Measurements from ENCODE around the gene PCDHA4. TPM values are rescaled to one million over a fixed set of nuclear protein-coding genes. Genes with fewer than 3 reads are reported as not detected.

Gene PCDHA4
- total and polyA plus RNA-seq, 2 donors (not counting 1 experiment from before 2014, with no cell fraction given), result 0.42 to 1.2 TPM

DNA sequence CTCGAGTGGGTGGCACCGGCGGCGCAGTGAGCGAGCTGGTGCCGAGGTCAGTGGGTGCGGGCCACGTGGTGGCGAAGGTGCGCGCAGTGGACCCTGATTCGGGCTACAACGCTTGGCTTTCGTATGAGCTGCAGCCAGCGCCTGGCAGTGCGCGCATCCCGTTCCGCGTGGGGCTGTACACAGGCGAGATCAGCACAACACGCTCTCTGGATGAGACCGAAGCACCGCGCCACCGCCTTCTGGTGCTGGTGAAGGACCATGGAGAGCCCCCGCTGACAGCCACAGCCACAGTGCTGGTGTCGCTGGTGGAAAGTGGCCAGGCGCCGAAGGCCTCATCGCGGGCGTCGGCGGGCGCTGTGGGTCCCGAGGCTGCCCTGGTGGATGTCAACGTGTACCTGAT is 16.6 kb downstream of the PCDHA4 start:
- H3K4me2 ChIP-seq (ENCODE audit: extremely low read depth, insufficient read depth, low read length), result no peak overlapping the region
- H3K9me3 ChIP-seq (ENCODE audit: control insufficient read depth, insufficient read depth, low read depth, low read length), result no peaks in the 10 kb centered on the region
- no peak overlapping the region for H3K9ac ChIP-seq (ENCODE audit: insufficient read depth, low read length)
- H3K4me3 ChIP-seq (replicated peaks in 1 of 4; ENCODE audit: control extremely low read depth in 1 of 4, insufficient read depth in 1 of 4, low read depth in 3 of 4, low read length in 4 of 4), result no peak overlapping the region
- no peak overlapping the region for H3K27ac ChIP-seq (ENCODE audit: insufficient read depth, low read length)
- TF ChIP-seq EZH2 (IDR thresholded peaks at IDR 0.05; ENCODE audit: low read length, missing control alignments), result no peak
- no peak for TF ChIP-seq CTCF (conservative IDR thresholded peaks at IDR 0.05 in 1 of 2, IDR thresholded peaks at IDR 0.05 in 1 of 2; ENCODE audit: low read depth in 1 of 2, low read length in 2 of 2)
- no peaks in the 10 kb centered on the region for H4K20me1 ChIP-seq (ENCODE audit: control insufficient read depth, extremely low read depth, insufficient read depth, low read length)
- H3K4me1 ChIP-seq (ENCODE audit: control insufficient read depth, extremely low read depth, insufficient read depth, low read length), result no peaks in the 10 kb centered on the region
- no peak overlapping the region for H2AFZ ChIP-seq (ENCODE audit: low read length)
- no peaks in the 10 kb centered on the region for H3K79me2 ChIP-seq (ENCODE audit: control insufficient read depth, insufficient read depth, low read length)
- no peaks in the 10 kb centered on the region for H3K36me3 ChIP-seq (ENCODE audit: control insufficient read depth, insufficient read depth, low read length)
- no peak for DNase-seq (ENCODE audit: low read depth in 2 of 2)
- H3K27me3 ChIP-seq (ENCODE audit: control insufficient read depth, insufficient read depth, low read length), result no peaks in the 10 kb centered on the region

DNA sequence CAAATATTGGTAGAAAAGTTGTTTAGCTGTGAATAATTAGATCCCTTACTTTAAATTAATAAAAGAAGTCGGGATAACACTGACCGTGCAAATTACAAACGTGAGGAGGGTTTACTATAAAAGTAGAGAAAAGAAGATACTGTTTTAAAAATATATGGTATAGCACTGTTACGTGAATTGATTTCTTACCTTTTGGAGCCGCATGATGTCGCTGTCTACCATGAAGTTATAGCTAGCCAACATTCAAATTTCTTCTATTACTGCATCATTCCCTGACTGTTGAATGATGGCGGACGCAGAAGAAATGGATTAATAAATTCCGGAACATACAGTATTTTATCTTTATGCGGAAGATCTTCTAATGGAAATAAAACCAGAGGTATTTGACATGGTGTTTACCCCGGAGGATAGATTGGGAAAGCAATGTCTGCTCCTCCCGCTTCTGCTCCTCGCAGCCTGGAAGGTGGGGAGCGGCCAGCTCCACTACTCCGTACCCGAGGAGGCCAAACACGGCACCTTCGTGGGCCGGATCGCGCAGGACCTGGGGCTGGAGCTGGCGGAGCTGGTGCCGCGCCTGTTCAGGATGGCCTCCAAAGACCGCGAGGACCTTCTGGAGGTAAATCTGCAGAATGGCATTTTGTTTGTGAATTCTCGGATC is 21.0 kb downstream of the PCDHA4 start, which contains the start of gene PCDHA6:
Gene PCDHA6 (plus strand): TSS at position 257 of the 658 bp plus-strand sequence. CDS start 132 bp downstream, at position 389.
- H3K9ac ChIP-seq (ENCODE audit: insufficient read depth, low read length), result no peak within 1 kb of the TSS
- H3K9me3 ChIP-seq (ENCODE audit: control insufficient read depth, insufficient read depth, low read depth, low read length), result no peaks in the 10 kb centered on the region
- H3K27ac ChIP-seq (ENCODE audit: insufficient read depth, low read length), result no peak within 1 kb of the TSS
- H3K27me3 ChIP-seq (ENCODE audit: control insufficient read depth, insufficient read depth, low read length), result no peaks in the 10 kb centered on the region
- no peak within 1 kb of the TSS for H3K4me2 ChIP-seq (ENCODE audit: extremely low read depth, insufficient read depth, low read length)
- H3K36me3 ChIP-seq (ENCODE audit: control insufficient read depth, insufficient read depth, low read length), result no peaks in the 10 kb centered on the region
- no peaks in the 10 kb centered on the region for H4K20me1 ChIP-seq (ENCODE audit: control insufficient read depth, extremely low read depth, insufficient read depth, low read length)
- peak within 1 kb of the TSS in 1 of 4 experiments; percentile 38 for H3K4me3 ChIP-seq (replicated peaks in 1 of 4; ENCODE audit: control extremely low read depth in 1 of 4, insufficient read depth in 1 of 4, low read depth in 3 of 4, low read length in 4 of 4)
- no peak within 1 kb of the TSS for H2AFZ ChIP-seq (ENCODE audit: low read length)
- no peaks in the 10 kb centered on the region for H3K79me2 ChIP-seq (ENCODE audit: control insufficient read depth, insufficient read depth, low read length)
- no peaks in the 10 kb centered on the region for H3K4me1 ChIP-seq (ENCODE audit: control insufficient read depth, extremely low read depth, insufficient read depth, low read length)
- no peak for DNase-seq (ENCODE audit: low read depth in 2 of 2)
- TF ChIP-seq CTCF (conservative IDR thresholded peaks at IDR 0.05 in 1 of 2, IDR thresholded peaks at IDR 0.05 in 1 of 2; ENCODE audit: low read depth in 1 of 2, low read length in 2 of 2), result no peak
- TF ChIP-seq EZH2 (IDR thresholded peaks at IDR 0.05; ENCODE audit: low read length, missing control alignments), result no peak

DNA sequence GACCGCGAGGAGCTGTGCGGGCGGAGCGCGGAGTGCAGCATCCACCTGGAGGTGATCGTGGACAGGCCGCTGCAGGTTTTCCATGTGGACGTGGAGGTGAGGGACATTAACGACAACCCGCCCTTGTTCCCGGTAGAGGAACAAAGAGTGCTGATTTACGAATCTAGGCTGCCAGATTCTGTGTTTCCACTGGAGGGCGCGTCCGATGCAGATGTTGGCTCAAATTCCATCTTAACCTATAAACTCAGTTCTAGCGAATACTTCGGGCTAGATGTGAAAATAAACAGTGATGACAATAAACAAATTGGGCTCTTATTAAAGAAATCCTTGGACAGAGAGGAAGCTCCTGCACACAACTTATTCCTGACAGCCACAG is 21.5 kb downstream of the PCDHA4 start:
- DNase-seq (ENCODE audit: low read depth in 2 of 2), result no peak
- no peaks in the 10 kb centered on the region for H3K36me3 ChIP-seq (ENCODE audit: control insufficient read depth, insufficient read depth, low read length)

More for the DNA sequence above, 21.5 kb downstream of the PCDHA4 start:
- Histone ChIP-seq H4K20me1 (ENCODE audit: control insufficient read depth, extremely low read depth, insufficient read depth, low read length) (no peaks in the 10 kb centered on the region), H3K4me2 (ENCODE audit: extremely low read depth, insufficient read depth, low read length) (no peak overlapping the region), H3K27me3 (ENCODE audit: control insufficient read depth, insufficient read depth, low read length) (no peaks in the 10 kb centered on the region), H3K9me3 (ENCODE audit: control insufficient read depth, insufficient read depth, low read depth, low read length) (no peaks in the 10 kb centered on the region), H3K4me3 (replicated peaks in 1 of 4; ENCODE audit: control extremely low read depth in 1 of 4, insufficient read depth in 1 of 4, low read depth in 3 of 4, low read length in 4 of 4) (peak overlapping the region in 1 of 4 experiments; percentile 38), H3K27ac (ENCODE audit: insufficient read depth, low read length) (no peak overlapping the region), H2AFZ (ENCODE audit: low read length) (no peak overlapping the region), H3K9ac (ENCODE audit: insufficient read depth, low read length) (no peak overlapping the region), H3K4me1 (ENCODE audit: control insufficient read depth, extremely low read depth, insufficient read depth, low read length) (no peaks in the 10 kb centered on the region), H3K79me2 (ENCODE audit: control insufficient read depth, insufficient read depth, low read length) (no peaks in the 10 kb centered on the region)
- no peak for TF ChIP-seq CTCF (conservative IDR thresholded peaks at IDR 0.05 in 1 of 2, IDR thresholded peaks at IDR 0.05 in 1 of 2; ENCODE audit: low read depth in 1 of 2, low read length in 2 of 2)
- no peak for TF ChIP-seq EZH2 (IDR thresholded peaks at IDR 0.05; ENCODE audit: low read length, missing control alignments)
